Coronary artery (tissue), 2 donors: ENCODE data around the gene RASAL3.
A peak's percentile ranks its signal among the peaks of the same experiment; 100 is the strongest.
"Not testable (repeated sequence)": the region's sequence is repeated elsewhere in the genome, so short reads cannot be mapped to it uniquely, and the experiment has no call there.

Experiments used
- DNase-seq: peaks from one replicate; pipeline ENCODE4 v3.0.0-alpha.2; 2017; ENCODE audit warnings: low spot score
- H3K27ac ChIP-seq, 2 donors: fragments of 200-600 bp; sonication (generic); one replicate each; pipeline ENCODE4 v1.5.1; 2016 to 2019
- H3K4me3 ChIP-seq: fragments of 200-600 bp; sonication (generic); 2 replicates; pipeline ENCODE4 v1.5.1; 2016; ENCODE audit warnings: mild to moderate bottlenecking, moderate library complexity
- TF ChIP-seq, protein P1 (sequence below): fragments of 200-600 bp; sonication (generic); IDR thresholded peaks from one replicate; pipeline ENCODE4 v1.5.1; 2019; ENCODE audit warnings: antibody characterized with exemption

Gene RASAL3

DNA sequence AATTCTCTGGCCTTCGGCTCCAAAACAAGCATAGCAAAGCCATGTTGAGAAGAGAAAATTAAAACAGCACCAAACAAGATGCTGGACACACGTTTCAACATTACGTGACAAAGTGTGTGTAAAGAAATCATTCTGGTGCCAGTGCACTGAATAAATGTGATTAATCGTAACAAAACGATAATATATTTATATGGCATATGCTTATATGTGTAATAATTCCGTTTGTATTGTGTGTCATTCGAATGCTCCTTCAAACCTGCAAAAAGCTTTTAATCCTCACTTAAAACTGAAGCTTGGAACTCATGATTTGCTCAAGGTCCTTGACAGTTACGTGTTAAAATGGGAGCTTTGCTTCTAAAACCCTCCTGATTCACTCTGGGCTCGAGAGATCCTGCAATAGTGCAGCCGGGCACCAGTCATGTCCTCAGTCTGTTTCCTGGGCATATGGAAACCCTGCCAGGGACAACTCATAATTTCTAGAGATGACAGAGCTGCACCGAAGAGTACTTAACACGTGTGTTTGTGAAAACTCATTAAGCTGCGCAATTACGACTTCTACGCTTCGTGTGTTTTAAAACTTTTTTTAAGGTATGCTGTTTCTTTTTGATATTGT lies 44.8 kb downstream of the RASAL3 start:
- H3K4me3 ChIP-seq, result peak overlapping the region; percentile 100
- TF ChIP-seq, protein P1, sequence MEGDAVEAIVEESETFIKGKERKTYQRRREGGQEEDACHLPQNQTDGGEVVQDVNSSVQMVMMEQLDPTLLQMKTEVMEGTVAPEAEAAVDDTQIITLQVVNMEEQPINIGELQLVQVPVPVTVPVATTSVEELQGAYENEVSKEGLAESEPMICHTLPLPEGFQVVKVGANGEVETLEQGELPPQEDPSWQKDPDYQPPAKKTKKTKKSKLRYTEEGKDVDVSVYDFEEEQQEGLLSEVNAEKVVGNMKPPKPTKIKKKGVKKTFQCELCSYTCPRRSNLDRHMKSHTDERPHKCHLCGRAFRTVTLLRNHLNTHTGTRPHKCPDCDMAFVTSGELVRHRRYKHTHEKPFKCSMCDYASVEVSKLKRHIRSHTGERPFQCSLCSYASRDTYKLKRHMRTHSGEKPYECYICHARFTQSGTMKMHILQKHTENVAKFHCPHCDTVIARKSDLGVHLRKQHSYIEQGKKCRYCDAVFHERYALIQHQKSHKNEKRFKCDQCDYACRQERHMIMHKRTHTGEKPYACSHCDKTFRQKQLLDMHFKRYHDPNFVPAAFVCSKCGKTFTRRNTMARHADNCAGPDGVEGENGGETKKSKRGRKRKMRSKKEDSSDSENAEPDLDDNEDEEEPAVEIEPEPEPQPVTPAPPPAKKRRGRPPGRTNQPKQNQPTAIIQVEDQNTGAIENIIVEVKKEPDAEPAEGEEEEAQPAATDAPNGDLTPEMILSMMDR, result no peak
- H3K27ac ChIP-seq, result peak overlapping the region; percentile 40 to 66
- no peak for DNase-seq

DNA sequence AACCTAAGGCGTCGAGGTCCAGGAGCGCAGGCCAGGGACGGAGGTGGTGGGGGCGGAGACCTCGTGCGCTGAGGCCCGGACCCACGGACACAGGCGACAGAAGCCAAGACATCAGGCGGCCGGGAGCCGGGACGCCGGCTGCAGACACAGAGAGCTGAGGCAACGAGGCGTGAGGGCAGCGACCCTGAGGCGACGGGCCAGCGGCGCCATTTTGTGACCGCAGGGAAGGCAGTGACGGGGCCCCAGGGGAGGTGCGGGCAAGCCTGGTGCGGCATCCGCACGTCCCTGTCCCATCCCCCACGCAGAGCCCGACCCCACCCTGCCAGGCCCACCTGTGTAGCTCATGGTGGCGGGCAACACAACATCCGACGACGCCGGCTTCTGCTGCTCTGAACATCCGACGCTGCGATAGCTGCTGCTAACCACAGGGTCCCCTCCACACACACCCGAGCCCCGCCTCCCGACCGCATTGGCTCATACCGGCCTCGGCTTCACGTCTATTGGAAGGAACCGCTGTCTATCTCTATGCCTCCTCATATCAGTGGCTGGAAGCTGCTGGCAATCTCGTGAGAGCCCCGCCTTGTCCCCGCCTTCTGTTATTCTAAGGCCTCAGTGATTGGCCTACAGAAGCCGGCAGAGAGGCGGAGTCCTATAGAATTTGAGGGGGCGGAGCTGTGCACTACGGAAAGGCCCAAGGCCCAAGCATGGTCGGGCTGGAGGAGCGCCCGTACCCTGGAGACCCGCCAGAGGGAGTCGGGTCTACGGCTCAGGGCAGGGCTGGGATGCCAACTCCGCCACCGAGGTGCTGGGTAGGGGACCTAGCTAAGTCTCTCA lies 45.5 kb downstream of the RASAL3 start, which contains the start of gene AKAP8L:
Gene AKAP8L, minus strand, starts transcription at position 410 of the 834 bp plus-strand sequence. Its CDS starts 65 bp downstream, at position 345.
- Histone ChIP-seq H3K27ac (peak within 1 kb of the TSS; percentile 83 to 99), H3K4me3 (peak within 1 kb of the TSS; percentile 100)
- peak; percentile 99 for DNase-seq
- TF ChIP-seq, protein P1, result no peak

DNA sequence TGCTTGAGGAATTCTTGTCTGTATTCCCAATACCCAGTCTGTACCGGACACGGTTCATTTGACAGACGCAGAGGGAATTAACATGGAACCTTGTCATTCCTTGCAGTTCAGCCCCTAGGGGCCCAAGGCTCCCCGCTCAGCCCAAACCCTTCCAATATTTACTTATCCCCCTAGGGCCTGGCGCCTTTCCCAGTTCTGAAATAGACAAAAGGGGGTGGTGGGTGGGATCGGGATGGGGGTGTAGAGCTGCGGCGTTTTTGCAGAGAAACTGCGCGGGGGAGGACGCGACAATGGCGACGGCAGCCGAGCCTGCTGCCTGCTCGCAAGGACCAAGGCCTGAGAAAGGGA lies 46.1 kb downstream of the RASAL3 start:
- Histone ChIP-seq H3K4me3 (peak overlapping the region; percentile 100), H3K27ac (peak overlapping the region; percentile 83 to 99)
- no peak for DNase-seq
- TF ChIP-seq, protein P1, result no peak

DNA sequence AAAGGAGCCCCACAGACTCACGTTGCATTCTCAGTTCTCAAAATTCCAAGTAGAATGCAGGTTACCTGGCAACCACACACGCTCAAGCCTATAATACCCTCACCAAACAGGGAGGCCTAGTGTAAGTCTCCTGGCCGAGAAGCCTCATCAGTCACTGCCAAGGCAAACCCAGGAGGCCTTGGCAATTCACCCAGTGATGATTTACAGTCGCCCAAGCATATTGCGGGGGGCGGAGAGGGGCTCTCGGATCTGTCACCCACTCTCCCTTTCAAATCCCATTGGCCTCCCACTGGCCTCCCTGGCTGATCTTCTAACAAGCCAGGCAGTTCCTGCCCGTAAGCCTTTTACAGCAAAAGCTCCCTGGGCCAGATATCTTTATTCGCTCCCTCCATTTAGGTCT lies 46.6 kb downstream of the RASAL3 start:
- Histone ChIP-seq H3K4me3 (peak overlapping the region; percentile 100), H3K27ac (peak overlapping the region; percentile 83 to 99)
- DNase-seq, result no peak
- TF ChIP-seq, protein P1, result no peak

DNA sequence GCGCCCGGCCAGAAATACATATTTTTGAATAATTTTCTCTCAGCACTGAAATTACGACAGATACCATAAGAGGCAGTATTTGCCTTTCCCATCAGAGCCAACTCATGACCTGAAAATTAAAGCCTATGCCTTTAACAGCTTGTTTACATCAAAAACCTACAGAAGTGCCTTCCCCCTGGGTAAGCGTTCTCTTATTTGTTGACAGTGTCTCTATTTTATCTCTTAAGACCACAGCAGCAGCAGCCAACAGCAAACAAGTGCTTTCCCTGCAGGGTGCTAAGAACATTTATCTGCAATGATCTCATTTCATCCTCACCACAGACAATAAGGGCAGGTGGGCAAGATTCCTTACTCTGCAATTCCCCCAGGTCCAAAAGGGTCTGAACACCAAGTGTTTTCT lies 51.5 kb downstream of the RASAL3 start:
- Histone ChIP-seq H3K27ac (no peak overlapping the region), H3K4me3 (peak overlapping the region; percentile 11)

DNA sequence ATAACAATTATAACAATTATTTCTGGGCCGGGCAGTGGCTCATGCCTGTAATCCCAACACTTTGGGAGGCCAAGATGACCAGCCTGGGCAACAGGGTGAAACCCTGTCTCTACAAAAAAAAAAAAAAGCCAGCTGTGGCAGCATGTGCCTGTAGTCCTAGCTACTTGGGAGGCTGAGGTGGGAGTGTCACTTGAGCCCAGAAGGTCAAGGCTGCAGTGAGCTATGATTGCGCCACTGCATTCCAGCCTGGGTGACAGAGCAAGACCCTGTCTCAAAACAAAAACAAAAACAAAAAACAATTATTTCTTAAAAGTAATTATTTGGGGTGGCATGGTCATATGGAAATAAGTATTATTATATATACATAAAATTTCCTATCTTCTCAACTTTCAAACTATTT lies 53.0 kb downstream of the RASAL3 start:
- H3K4me3 ChIP-seq, H3K27ac ChIP-seq, DNase-seq: not testable (repeated sequence)

More for the DNA sequence above, 51.5 kb downstream of the RASAL3 start:
- TF ChIP-seq, protein P1, result no peak
- no peak for DNase-seq

DNA sequence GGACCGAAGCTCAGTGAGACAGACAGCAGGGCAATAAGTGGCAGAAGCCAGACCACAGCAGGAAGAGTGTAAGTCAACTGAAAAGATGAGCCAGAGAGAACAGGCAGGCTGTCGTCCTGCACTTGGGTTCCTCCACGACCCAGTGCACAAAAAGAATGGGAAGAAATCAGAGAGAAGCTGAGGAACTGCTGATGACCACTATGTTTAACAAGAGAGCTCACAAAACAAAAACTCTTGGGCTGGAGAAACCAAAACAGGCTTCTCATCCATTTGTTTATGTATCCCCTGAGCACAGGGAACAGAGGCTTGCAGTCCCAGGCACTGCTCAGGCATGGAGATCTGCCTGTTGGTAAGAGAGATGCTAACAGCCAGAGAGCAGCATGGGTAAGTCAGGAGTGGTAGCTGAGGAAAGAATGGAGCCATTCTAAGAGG lies 59.5 kb downstream of the RASAL3 start:
- TF ChIP-seq, protein P1, result no peak
- no peak for DNase-seq
- no peak overlapping the region for H3K4me3 ChIP-seq
- peak overlapping the region; percentile 72 to 79 for H3K27ac ChIP-seq
